ENCODE measurements around the gene RALGAPA2. TPM values are rescaled to one million over a fixed set of nuclear protein-coding genes. Genes with fewer than 3 reads are reported as not detected.

Gene RALGAPA2
- total RNA-seq, 1 donor from 2014 or later = 88.9 TPM

GRCh38 chr20:20683020-20683419, 29.4 kb downstream of the RALGAPA2 start:
- intact Hi-C loops (cut with DNase I) = no loop called here
- ATAC-seq (no peak), DNase-seq (no peak)
- no peaks in the 10 kb centered on the region for H3K27me3 ChIP-seq
- no peak overlapping the region for H3K4me3 ChIP-seq
- no peaks in the 10 kb centered on the region for H3K9me3 ChIP-seq
- H3K27ac ChIP-seq = no peak overlapping the region
- no peak for TF ChIP-seq CTCF (IDR thresholded peaks at IDR 0.05)
- no peaks in the 10 kb centered on the region for H3K36me3 ChIP-seq
- H3K4me1 ChIP-seq = peaks cover 37% of the 10 kb centered on the region

GRCh38 chr20:20680991-20681508, 31.4 kb downstream of the RALGAPA2 start:
- TF ChIP-seq CTCF (IDR thresholded peaks at IDR 0.05) = no peak
- peaks cover 34% of the 10 kb centered on the region for H3K4me1 ChIP-seq
- H3K27me3 ChIP-seq = no peaks in the 10 kb centered on the region
- no peak overlapping the region for H3K27ac ChIP-seq
- ATAC-seq = peak; percentile 72
- no peak overlapping the region for H3K4me3 ChIP-seq
- DNase-seq = no peak
- intact Hi-C loops (cut with DNase I) = no loop called here
- H3K9me3 ChIP-seq = no peaks in the 10 kb centered on the region
- H3K36me3 ChIP-seq = no peaks in the 10 kb centered on the region

- H3K36me3 ChIP-seq = peaks cover 8% of the 10 kb centered on the region
- H3K4me3 ChIP-seq = no peak overlapping the region
- H3K4me1 ChIP-seq = peaks cover 22% of the 10 kb centered on the region
- ATAC-seq (no peak), DNase-seq (no peak)
- TF ChIP-seq CTCF (IDR thresholded peaks at IDR 0.05) = no peak
- no peak overlapping the region for H3K27ac ChIP-seq
- no peaks in the 10 kb centered on the region for H3K27me3 ChIP-seq
- intact Hi-C loops (cut with DNase I) = no loop called here
- H3K9me3 ChIP-seq = no peaks in the 10 kb centered on the region
Measured at GRCh38 chr20:20679316-20679715, 33.1 kb downstream of the RALGAPA2 start.

GRCh38 chr20:20677186-20677585, 35.3 kb downstream of the RALGAPA2 start:
- Histone ChIP-seq H3K4me1 (peaks cover 14% of the 10 kb centered on the region), H3K27me3 (no peaks in the 10 kb centered on the region), H3K27ac (no peak overlapping the region), H3K36me3 (peaks cover 9% of the 10 kb centered on the region), H3K4me3 (no peak overlapping the region), H3K9me3 (no peaks in the 10 kb centered on the region)
- no peak for TF ChIP-seq CTCF (IDR thresholded peaks at IDR 0.05)
- intact Hi-C loops (cut with DNase I) = no loop called here
- ATAC-seq (no peak), DNase-seq (no peak)

- peaks cover 41% of the 10 kb centered on the region for H3K4me1 ChIP-seq
- H3K4me3 ChIP-seq = no peak overlapping the region
- no peak for TF ChIP-seq CTCF (IDR thresholded peaks at IDR 0.05)
- no peak overlapping the region for H3K27ac ChIP-seq
- no peaks in the 10 kb centered on the region for H3K27me3 ChIP-seq
- ATAC-seq (peak; percentile 84), DNase-seq (no peak)
- intact Hi-C loops (cut with DNase I) = no loop called here
- no peaks in the 10 kb centered on the region for H3K36me3 ChIP-seq
- no peaks in the 10 kb centered on the region for H3K9me3 ChIP-seq
Measured at GRCh38 chr20:20668639-20669038, 43.8 kb downstream of the RALGAPA2 start.

GRCh38 chr20:20666359-20666758, 46.1 kb downstream of the RALGAPA2 start:
- no peak overlapping the region for H3K4me3 ChIP-seq
- no peaks in the 10 kb centered on the region for H3K36me3 ChIP-seq
- peaks cover 41% of the 10 kb centered on the region for H3K4me1 ChIP-seq
- no peaks in the 10 kb centered on the region for H3K9me3 ChIP-seq
- H3K27me3 ChIP-seq = no peaks in the 10 kb centered on the region
- intact Hi-C loops (cut with DNase I) = no loop called here
- no peak overlapping the region for H3K27ac ChIP-seq
- DNase-seq = no peak
- ATAC-seq = peak; percentile 71
- TF ChIP-seq CTCF (IDR thresholded peaks at IDR 0.05) = no peak
